ENCODE measurements around the gene MAD1L1.

DNA sequence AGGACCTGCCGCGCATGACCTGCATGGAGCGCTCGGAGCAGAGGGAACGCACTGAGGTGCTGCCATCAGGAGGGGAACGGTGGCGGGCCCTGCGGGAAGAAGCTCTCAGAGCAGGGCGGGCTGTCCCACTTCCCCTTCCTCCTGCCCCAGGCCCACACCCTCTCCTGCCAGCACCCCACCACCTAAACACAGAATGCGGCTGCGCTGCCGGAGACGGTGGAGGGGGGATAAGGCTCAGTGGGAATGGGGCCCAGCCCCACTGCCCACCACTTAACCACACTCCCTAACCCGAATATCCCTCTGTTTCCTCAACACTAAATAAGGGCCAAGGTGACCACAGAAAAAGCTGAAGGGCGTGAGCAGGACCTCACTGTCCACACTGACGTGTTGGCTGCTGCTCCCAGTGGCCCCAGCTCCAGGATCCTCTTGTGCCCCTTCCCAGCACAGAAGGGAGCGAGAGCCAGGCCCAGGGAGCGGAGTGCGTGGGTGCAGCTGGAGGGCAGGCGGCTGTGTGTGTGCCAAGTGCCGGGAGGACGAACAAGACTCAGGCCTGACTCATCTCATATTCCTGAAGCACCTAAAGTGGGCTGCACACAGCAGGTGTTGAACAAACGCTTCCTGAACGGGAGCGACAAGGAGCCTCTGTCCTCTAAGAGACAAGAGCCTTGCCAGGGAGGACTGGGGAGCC lies 116.8 kb downstream of the MAD1L1 start:
- no peak for TF ChIP-seq POLR2A (IDR thresholded peaks at IDR 0.05)
- TF ChIP-seq, protein P1, sequence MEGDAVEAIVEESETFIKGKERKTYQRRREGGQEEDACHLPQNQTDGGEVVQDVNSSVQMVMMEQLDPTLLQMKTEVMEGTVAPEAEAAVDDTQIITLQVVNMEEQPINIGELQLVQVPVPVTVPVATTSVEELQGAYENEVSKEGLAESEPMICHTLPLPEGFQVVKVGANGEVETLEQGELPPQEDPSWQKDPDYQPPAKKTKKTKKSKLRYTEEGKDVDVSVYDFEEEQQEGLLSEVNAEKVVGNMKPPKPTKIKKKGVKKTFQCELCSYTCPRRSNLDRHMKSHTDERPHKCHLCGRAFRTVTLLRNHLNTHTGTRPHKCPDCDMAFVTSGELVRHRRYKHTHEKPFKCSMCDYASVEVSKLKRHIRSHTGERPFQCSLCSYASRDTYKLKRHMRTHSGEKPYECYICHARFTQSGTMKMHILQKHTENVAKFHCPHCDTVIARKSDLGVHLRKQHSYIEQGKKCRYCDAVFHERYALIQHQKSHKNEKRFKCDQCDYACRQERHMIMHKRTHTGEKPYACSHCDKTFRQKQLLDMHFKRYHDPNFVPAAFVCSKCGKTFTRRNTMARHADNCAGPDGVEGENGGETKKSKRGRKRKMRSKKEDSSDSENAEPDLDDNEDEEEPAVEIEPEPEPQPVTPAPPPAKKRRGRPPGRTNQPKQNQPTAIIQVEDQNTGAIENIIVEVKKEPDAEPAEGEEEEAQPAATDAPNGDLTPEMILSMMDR (IDR thresholded peaks at IDR 0.05), result no peak
- peak; percentile 17 for TF ChIP-seq POLR2AphosphoS5 (IDR thresholded peaks at IDR 0.05)
